ENCODE measurements around the gene FLAD1.

The FLAD1 gene

GRCh38 chr1:155005076-155006011 is 22.2 kb downstream of the FLAD1 start:
- Histone ChIP-seq H3K18ac (ENCODE audit: low read length) (no peak overlapping the region), H2BK12ac (ENCODE audit: low read length) (no peak overlapping the region), H2AFZ (ENCODE audit: insufficient read depth, low read length, poor library complexity) (no peak overlapping the region), H2BK120ac (ENCODE audit: insufficient read depth, low read length, poor library complexity) (no peak overlapping the region), H3K14ac (ENCODE audit: low read length) (no peak overlapping the region), H4K91ac (ENCODE audit: low read depth, low read length) (no peak overlapping the region), H3K9ac (ENCODE audit: low read length) (no peak overlapping the region), H3K4me3 (ENCODE audit: low read depth, low read length) (no peak overlapping the region), H2AK5ac (ENCODE audit: low read length) (no peak overlapping the region), H3K79me2 (ENCODE audit: control insufficient read depth, insufficient read depth, low read length, poor library complexity) (peaks cover 20% of the 10 kb centered on the region), H3K4me2 (ENCODE audit: low read length) (no peak overlapping the region), H3K4me1 (ENCODE audit: control insufficient read depth in 1 of 2, insufficient read depth in 2 of 2, low read length in 2 of 2) (peaks cover 15 to 20% of the 10 kb centered on the region in 2 experiments), H3K23ac (ENCODE audit: low read length) (no peak overlapping the region), H3K79me1 (ENCODE audit: low read length) (peaks cover 31% of the 10 kb centered on the region), H3K4ac (ENCODE audit: low read depth, low read length) (peak overlapping the region; percentile 60), H3K27ac (ENCODE audit: low read depth, low read length) (no peak overlapping the region), H4K12ac (ENCODE audit: low read depth, low read length) (no peak overlapping the region), H3K36me3 (ENCODE audit: control insufficient read depth in 1 of 2, insufficient read depth in 2 of 2, low read length in 2 of 2) (peaks cover 0 to 7% of the 10 kb centered on the region in 2 experiments), H3K9me3 (ENCODE audit: insufficient read depth, low read depth, low read length) (no peaks in the 10 kb centered on the region), H3K27me3 (ENCODE audit: insufficient read depth, low read length) (no peaks in the 10 kb centered on the region), H2BK5ac (ENCODE audit: low read depth, low read length, poor library complexity) (no peak overlapping the region), H4K8ac (ENCODE audit: low read depth, low read length) (no peak overlapping the region)
- no CpG with 5 or more reads among the region's 17 CpGs for WGBS (ENCODE audit: extremely low coverage, insufficient coverage, insufficient read length)
- no peak for DNase-seq

DNA sequence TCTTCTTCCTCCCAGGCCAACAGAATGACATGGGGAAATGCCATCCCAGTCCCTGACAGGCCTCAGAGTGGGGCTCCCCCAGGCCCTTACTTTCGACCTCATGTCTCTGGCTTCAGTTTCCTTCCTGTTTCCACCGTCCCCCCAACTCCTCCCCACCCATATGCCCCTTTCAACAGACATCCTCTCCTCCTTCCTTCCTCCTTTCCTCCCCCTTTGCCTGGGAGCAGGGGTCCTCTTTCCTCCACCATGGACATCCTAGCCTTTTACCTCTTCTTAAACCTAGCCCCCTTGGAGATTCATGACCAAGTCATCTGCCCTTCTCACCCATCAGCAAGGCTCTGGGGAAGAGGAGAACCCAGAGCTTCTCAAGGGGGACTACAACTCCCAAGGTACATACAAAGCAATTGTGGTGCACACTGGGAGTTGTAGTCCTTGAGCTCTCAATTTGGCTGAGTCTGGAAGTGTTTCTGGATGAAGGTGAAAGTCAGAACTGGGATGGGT is 23.5 kb downstream of the FLAD1 start:
- Histone ChIP-seq H3K36me3 (ENCODE audit: control insufficient read depth in 1 of 2, insufficient read depth in 2 of 2, low read length in 2 of 2) (peaks cover 3 to 9% of the 10 kb centered on the region in 2 experiments), H3K79me2 (ENCODE audit: control insufficient read depth, insufficient read depth, low read length, poor library complexity) (peaks cover 18% of the 10 kb centered on the region), H3K79me1 (ENCODE audit: low read length) (peaks cover 20% of the 10 kb centered on the region), H3K23ac (ENCODE audit: low read length) (no peak overlapping the region), H3K4ac (ENCODE audit: low read depth, low read length) (peak overlapping the region; percentile 53), H2AK5ac (ENCODE audit: low read length) (no peak overlapping the region), H3K4me3 (ENCODE audit: low read depth, low read length) (no peak overlapping the region), H3K27ac (ENCODE audit: low read depth, low read length) (no peak overlapping the region), H3K18ac (ENCODE audit: low read length) (no peak overlapping the region), H4K91ac (ENCODE audit: low read depth, low read length) (no peak overlapping the region), H2BK5ac (ENCODE audit: low read depth, low read length, poor library complexity) (no peak overlapping the region), H4K8ac (ENCODE audit: low read depth, low read length) (no peak overlapping the region), H2AFZ (ENCODE audit: insufficient read depth, low read length, poor library complexity) (no peak overlapping the region), H3K4me1 (ENCODE audit: control insufficient read depth in 1 of 2, insufficient read depth in 2 of 2, low read length in 2 of 2) (peaks cover 15 to 16% of the 10 kb centered on the region in 2 experiments), H2BK12ac (ENCODE audit: low read length) (no peak overlapping the region), H4K12ac (ENCODE audit: low read depth, low read length) (no peak overlapping the region), H3K9me3 (ENCODE audit: insufficient read depth, low read depth, low read length) (no peaks in the 10 kb centered on the region), H3K14ac (ENCODE audit: low read length) (no peak overlapping the region), H3K4me2 (ENCODE audit: low read length) (no peak overlapping the region), H3K9ac (ENCODE audit: low read length) (no peak overlapping the region), H3K27me3 (ENCODE audit: insufficient read depth, low read length) (no peaks in the 10 kb centered on the region), H2BK120ac (ENCODE audit: insufficient read depth, low read length, poor library complexity) (no peak overlapping the region)
- DNase-seq, result no peak
- WGBS (ENCODE audit: extremely low coverage, insufficient coverage, insufficient read length), result no CpG with 5 or more reads among the region's 2 CpGs

GRCh38 chr1:155007251-155007828 is 24.2 kb downstream of the FLAD1 start:
- peaks cover 15 to 20% of the 10 kb centered on the region in 2 experiments for H3K4me1 ChIP-seq (ENCODE audit: control insufficient read depth in 1 of 2, insufficient read depth in 2 of 2, low read length in 2 of 2)
- no peak overlapping the region for H2AFZ ChIP-seq (ENCODE audit: insufficient read depth, low read length, poor library complexity)
- no peaks in the 10 kb centered on the region for H3K9me3 ChIP-seq (ENCODE audit: insufficient read depth, low read depth, low read length)
- H2BK5ac ChIP-seq (ENCODE audit: low read depth, low read length, poor library complexity), result no peak overlapping the region
- peak overlapping the region; percentile 43 for H3K4ac ChIP-seq (ENCODE audit: low read depth, low read length)
- no peak overlapping the region for H4K12ac ChIP-seq (ENCODE audit: low read depth, low read length)
- H3K79me1 ChIP-seq (ENCODE audit: low read length), result peaks cover 16% of the 10 kb centered on the region
- H3K14ac ChIP-seq (ENCODE audit: low read length), result no peak overlapping the region
- H3K4me3 ChIP-seq (ENCODE audit: low read depth, low read length), result no peak overlapping the region
- H3K79me2 ChIP-seq (ENCODE audit: control insufficient read depth, insufficient read depth, low read length, poor library complexity), result peaks cover 18% of the 10 kb centered on the region
- H3K4me2 ChIP-seq (ENCODE audit: low read length), result no peak overlapping the region
- no peak overlapping the region for H4K91ac ChIP-seq (ENCODE audit: low read depth, low read length)
- no peak overlapping the region for H3K27ac ChIP-seq (ENCODE audit: low read depth, low read length)
- H3K27me3 ChIP-seq (ENCODE audit: insufficient read depth, low read length), result no peaks in the 10 kb centered on the region
- no peak overlapping the region for H2BK12ac ChIP-seq (ENCODE audit: low read length)
- DNase-seq, result no peak
- peaks cover 3 to 9% of the 10 kb centered on the region in 2 experiments for H3K36me3 ChIP-seq (ENCODE audit: control insufficient read depth in 1 of 2, insufficient read depth in 2 of 2, low read length in 2 of 2)
- H4K8ac ChIP-seq (ENCODE audit: low read depth, low read length), result no peak overlapping the region
- H3K23ac ChIP-seq (ENCODE audit: low read length), result no peak overlapping the region
- no peak overlapping the region for H2AK5ac ChIP-seq (ENCODE audit: low read length)
- no peak overlapping the region for H3K9ac ChIP-seq (ENCODE audit: low read length)
- H2BK120ac ChIP-seq (ENCODE audit: insufficient read depth, low read length, poor library complexity), result no peak overlapping the region
- H3K18ac ChIP-seq (ENCODE audit: low read length), result no peak overlapping the region
- no CpG with 5 or more reads among the region's 6 CpGs for WGBS (ENCODE audit: extremely low coverage, insufficient coverage, insufficient read length)

- Histone ChIP-seq H3K79me2 (ENCODE audit: control insufficient read depth, insufficient read depth, low read length, poor library complexity) (peaks cover 11% of the 10 kb centered on the region), H3K4me2 (ENCODE audit: low read length) (no peak overlapping the region), H3K36me3 (ENCODE audit: control insufficient read depth in 1 of 2, insufficient read depth in 2 of 2, low read length in 2 of 2) (peaks cover 5 to 10% of the 10 kb centered on the region in 2 experiments), H4K91ac (ENCODE audit: low read depth, low read length) (no peak overlapping the region), H3K27ac (ENCODE audit: low read depth, low read length) (peak overlapping the region; percentile 2), H2AFZ (ENCODE audit: insufficient read depth, low read length, poor library complexity) (no peak overlapping the region), H3K27me3 (ENCODE audit: insufficient read depth, low read length) (no peaks in the 10 kb centered on the region), H2BK12ac (ENCODE audit: low read length) (no peak overlapping the region), H3K4ac (ENCODE audit: low read depth, low read length) (peak overlapping the region; percentile 2), H2AK5ac (ENCODE audit: low read length) (no peak overlapping the region), H3K18ac (ENCODE audit: low read length) (peak overlapping the region; percentile 7), H3K14ac (ENCODE audit: low read length) (no peak overlapping the region), H3K4me3 (ENCODE audit: low read depth, low read length) (no peak overlapping the region), H3K23ac (ENCODE audit: low read length) (no peak overlapping the region), H2BK120ac (ENCODE audit: insufficient read depth, low read length, poor library complexity) (no peak overlapping the region), H3K79me1 (ENCODE audit: low read length) (peaks cover 9% of the 10 kb centered on the region), H3K4me1 (ENCODE audit: control insufficient read depth in 1 of 2, insufficient read depth in 2 of 2, low read length in 2 of 2) (peaks cover 15 to 20% of the 10 kb centered on the region in 2 experiments), H3K9ac (ENCODE audit: low read length) (no peak overlapping the region), H2BK5ac (ENCODE audit: low read depth, low read length, poor library complexity) (no peak overlapping the region), H4K8ac (ENCODE audit: low read depth, low read length) (no peak overlapping the region), H4K12ac (ENCODE audit: low read depth, low read length) (no peak overlapping the region), H3K9me3 (ENCODE audit: insufficient read depth, low read depth, low read length) (no peaks in the 10 kb centered on the region)
- DNase-seq, result no peak
- WGBS (ENCODE audit: extremely low coverage, insufficient coverage, insufficient read length), result no CpG with 5 or more reads among the region's 16 CpGs
Measured at GRCh38 chr1:155008015-155008941, 25.1 kb downstream of the FLAD1 start.

Data from trophoblast cell (in vitro differentiated cells and primary cell).